ENCODE results near the gene IFIT1B. TPM values are rescaled to one million over a fixed set of nuclear protein-coding genes. Genes with fewer than 3 reads are reported as not detected.

IFIT1B gene
- polyA plus RNA-seq, 1 donor (not counting 4 experiments of a cell fraction or from before 2014, with no cell fraction given): not detected

- DNase-seq (ENCODE audit: low read depth, low spot score): no peak
- no peaks in the 10 kb centered on the region for H4K20me1 ChIP-seq (ENCODE audit: control insufficient read depth, extremely low read depth, insufficient read depth, low read length)
These were observed 33.7 kb upstream of the IFIT1B start for GRCh38 chr10:89344156-89344555.

GRCh38 chr10:89345367-89346000 is 32.4 kb upstream of the IFIT1B start:
- H2AFZ ChIP-seq (ENCODE audit: control insufficient read depth, low read length): no peak overlapping the region
- no peaks in the 10 kb centered on the region for H3K9me1 ChIP-seq (ENCODE audit: control insufficient read depth, extremely low read depth, insufficient read depth, low read length)
- no peak for FAIRE-seq
- H3K36me3 ChIP-seq (ENCODE audit: control insufficient read depth in 2 of 2, extremely low read depth in 1 of 2, insufficient read depth in 2 of 2, low read length in 2 of 2): no peaks in the 10 kb centered on the region
- no peaks in the 10 kb centered on the region for H4K20me1 ChIP-seq (ENCODE audit: control insufficient read depth, extremely low read depth, insufficient read depth, low read length)
- H3K4me1 ChIP-seq (ENCODE audit: control insufficient read depth, extremely low read depth, insufficient read depth, low read length): peaks cover 6% of the 10 kb centered on the region
- no peak overlapping the region for H3K9ac ChIP-seq (ENCODE audit: control insufficient read depth, extremely low read depth, insufficient read depth, low read length)
- H3K4me3 ChIP-seq (ENCODE audit: control insufficient read depth in 2 of 3, extremely low read depth in 1 of 3, insufficient read depth in 2 of 3, low read depth in 1 of 3, low read length in 3 of 3): no peak overlapping the region
- DNase-seq (ENCODE audit: low read depth, low spot score): no peak
- no peaks in the 10 kb centered on the region for H3K9me3 ChIP-seq (ENCODE audit: control insufficient read depth, low read depth, low read length)
- H3K27me3 ChIP-seq (ENCODE audit: control insufficient read depth, extremely low read depth, insufficient read depth, low read length): no peaks in the 10 kb centered on the region
- dilution Hi-C loops (cut with MboI; ENCODE audit: extremely low pct_ligation_motif_present, low sequenced_read_pairs): no loop called here
- no peaks in the 10 kb centered on the region for H3K79me2 ChIP-seq (ENCODE audit: control insufficient read depth, insufficient read depth, low read length)
- no peak for TF ChIP-seq EZH2 (IDR thresholded peaks at IDR 0.05; ENCODE audit: low read length)
- TF ChIP-seq CTCF (optimal IDR thresholded peaks at IDR 0.05 in 1 of 3, IDR thresholded peaks at IDR 0.05 in 1 of 3, conservative IDR thresholded peaks at IDR 0.05 in 1 of 3; ENCODE audit: extremely low read depth in 1 of 3, insufficient read depth in 2 of 3, low read length in 3 of 3): no peak
- H3K27ac ChIP-seq (ENCODE audit: control insufficient read depth, insufficient read depth, low read length): no peak overlapping the region
- H3K4me2 ChIP-seq (ENCODE audit: control insufficient read depth, extremely low read depth, insufficient read depth, low read depth, low read length): no peak overlapping the region

More at GRCh38 chr10:89344156-89344555, 33.7 kb upstream of the IFIT1B start:
- H3K4me1 ChIP-seq (ENCODE audit: control insufficient read depth, extremely low read depth, insufficient read depth, low read length): peaks cover 6% of the 10 kb centered on the region
- no peaks in the 10 kb centered on the region for H3K79me2 ChIP-seq (ENCODE audit: control insufficient read depth, insufficient read depth, low read length)
- H3K9me3 ChIP-seq (ENCODE audit: control insufficient read depth, low read depth, low read length): no peaks in the 10 kb centered on the region
- H3K9me1 ChIP-seq (ENCODE audit: control insufficient read depth, extremely low read depth, insufficient read depth, low read length): no peaks in the 10 kb centered on the region
- no peak overlapping the region for H2AFZ ChIP-seq (ENCODE audit: control insufficient read depth, low read length)
- no peak for TF ChIP-seq EZH2 (IDR thresholded peaks at IDR 0.05; ENCODE audit: low read length)
- no peak for TF ChIP-seq CTCF (optimal IDR thresholded peaks at IDR 0.05 in 1 of 3, IDR thresholded peaks at IDR 0.05 in 1 of 3, conservative IDR thresholded peaks at IDR 0.05 in 1 of 3; ENCODE audit: extremely low read depth in 1 of 3, insufficient read depth in 2 of 3, low read length in 3 of 3)
- H3K4me3 ChIP-seq (ENCODE audit: control insufficient read depth in 2 of 3, extremely low read depth in 1 of 3, insufficient read depth in 2 of 3, low read depth in 1 of 3, low read length in 3 of 3): no peak overlapping the region
- H3K36me3 ChIP-seq (ENCODE audit: control insufficient read depth in 2 of 2, extremely low read depth in 1 of 2, insufficient read depth in 2 of 2, low read length in 2 of 2): peaks cover 0 to 7% of the 10 kb centered on the region in 2 experiments
- H3K27ac ChIP-seq (ENCODE audit: control insufficient read depth, insufficient read depth, low read length): no peak overlapping the region
- dilution Hi-C loops (cut with MboI; ENCODE audit: extremely low pct_ligation_motif_present, low sequenced_read_pairs): no loop called here
- no peak for FAIRE-seq
- H3K27me3 ChIP-seq (ENCODE audit: control insufficient read depth, extremely low read depth, insufficient read depth, low read length): no peaks in the 10 kb centered on the region
- no peak overlapping the region for H3K4me2 ChIP-seq (ENCODE audit: control insufficient read depth, extremely low read depth, insufficient read depth, low read depth, low read length)
- no peak overlapping the region for H3K9ac ChIP-seq (ENCODE audit: control insufficient read depth, extremely low read depth, insufficient read depth, low read length)
